GM18505 (cell line): Measurements from ENCODE around the gene GNG2.
A peak's percentile ranks its signal among the peaks of the same experiment; 100 is the strongest.

Source experiments
- ATAC-seq: cut with Tn5 transposase; IDR thresholded peaks from one replicate; pipeline ENCODE4 v1.9.1; 2021; ENCODE audit not compliant: unreplicated experiment
- POLR2A ChIP-seq: IDR thresholded peaks from 4 replicates; pipeline ENCODE4 v1.6.1; 2011; ENCODE audit warnings: borderline replicate concordance; ENCODE audit not compliant: insufficient read depth, insufficient read length; ENCODE audit errors: extremely low read depth

The GNG2 gene

GRCh38 chr14:51981218-51981854 lies 120.9 kb downstream of the GNG2 start:
- no peak for TF ChIP-seq POLR2A
- ATAC-seq, result no peak

DNA sequence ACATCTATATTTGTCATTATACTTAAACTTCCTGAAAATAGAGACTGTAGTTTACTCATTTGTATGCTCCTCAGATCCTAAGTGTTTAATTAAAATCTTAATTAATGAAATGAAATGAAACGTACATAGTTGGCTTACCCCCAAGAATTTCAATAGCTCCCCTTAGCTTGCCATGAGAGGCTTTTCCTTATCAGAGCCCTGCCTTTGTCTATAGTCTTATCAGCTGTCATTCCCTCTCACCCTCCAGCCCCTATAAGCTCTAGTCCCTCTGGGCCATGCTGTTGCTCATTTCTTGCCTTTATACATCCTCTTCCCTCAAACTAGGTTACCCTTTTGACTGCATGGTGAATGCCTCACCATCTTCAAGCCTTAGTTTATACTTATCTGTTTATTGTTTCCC lies 127.8 kb downstream of the GNG2 start:
- TF ChIP-seq POLR2A, result no peak
- ATAC-seq, result no peak

- peak; percentile 91 for TF ChIP-seq POLR2A
- peak; percentile 94 for ATAC-seq
Measured at GRCh38 chr14:51989293-51990234, 129.2 kb downstream of the GNG2 start, which contains the start of gene RTRAF. TSS of gene RTRAF (plus strand) at chr14:51989546. CDS start at chr14:51989640, 94 bp downstream.

GRCh38 chr14:51990488-51990887 lies 130.1 kb downstream of the GNG2 start:
- no peak for ATAC-seq
- TF ChIP-seq POLR2A, result no peak

GRCh38 chr14:51993285-51993920 lies 133.0 kb downstream of the GNG2 start:
- ATAC-seq, result no peak
- TF ChIP-seq POLR2A, result no peak

GRCh38 chr14:51996148-51996746 lies 135.8 kb downstream of the GNG2 start:
- no peak for TF ChIP-seq POLR2A
- no peak for ATAC-seq

DNA sequence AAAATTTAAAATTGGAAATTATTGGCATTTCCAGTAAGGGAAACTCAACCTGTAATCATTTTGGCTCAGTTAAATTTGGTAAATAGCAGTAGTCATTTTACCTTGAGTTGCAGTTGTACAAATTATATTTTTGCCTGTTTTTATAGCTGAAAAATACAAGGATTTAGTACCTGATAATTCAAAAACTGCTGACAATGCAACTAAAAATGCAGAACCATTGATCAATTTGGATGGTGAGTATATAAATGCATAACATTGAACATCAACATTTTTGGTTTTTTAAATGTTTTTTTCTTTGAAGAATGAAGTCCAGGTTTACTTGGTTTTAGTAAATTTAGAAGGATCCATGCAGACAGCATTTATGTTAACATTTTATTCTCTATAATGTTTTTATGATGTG lies 137.9 kb downstream of the GNG2 start:
- TF ChIP-seq POLR2A, result no peak
- no peak for ATAC-seq

- ATAC-seq, result no peak
- TF ChIP-seq POLR2A, result no peak
Measured at GRCh38 chr14:51999084-51999483, 138.7 kb downstream of the GNG2 start.

- ATAC-seq, result no peak
- TF ChIP-seq POLR2A, result no peak
Measured at GRCh38 chr14:52000019-52000582, 139.7 kb downstream of the GNG2 start.

DNA sequence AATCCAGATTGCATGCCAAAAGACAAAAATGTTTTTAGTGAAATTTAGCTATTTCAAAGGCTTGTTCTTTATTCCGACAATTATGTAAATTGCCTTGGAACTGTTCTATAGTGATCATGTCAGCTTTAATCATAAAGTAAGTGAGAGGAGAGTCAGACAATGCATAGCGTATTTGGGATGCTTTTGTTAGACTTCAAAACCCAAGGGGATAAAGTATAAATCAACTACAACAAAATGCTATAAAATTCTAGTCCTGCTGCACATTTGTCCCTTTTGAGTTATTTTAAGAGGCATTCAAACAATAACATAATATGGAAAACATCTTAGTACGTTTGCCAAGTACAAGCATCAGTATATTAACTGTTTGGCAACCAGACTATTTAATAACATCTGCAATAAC lies 140.3 kb downstream of the GNG2 start:
- no peak for TF ChIP-seq POLR2A
- no peak for ATAC-seq

DNA sequence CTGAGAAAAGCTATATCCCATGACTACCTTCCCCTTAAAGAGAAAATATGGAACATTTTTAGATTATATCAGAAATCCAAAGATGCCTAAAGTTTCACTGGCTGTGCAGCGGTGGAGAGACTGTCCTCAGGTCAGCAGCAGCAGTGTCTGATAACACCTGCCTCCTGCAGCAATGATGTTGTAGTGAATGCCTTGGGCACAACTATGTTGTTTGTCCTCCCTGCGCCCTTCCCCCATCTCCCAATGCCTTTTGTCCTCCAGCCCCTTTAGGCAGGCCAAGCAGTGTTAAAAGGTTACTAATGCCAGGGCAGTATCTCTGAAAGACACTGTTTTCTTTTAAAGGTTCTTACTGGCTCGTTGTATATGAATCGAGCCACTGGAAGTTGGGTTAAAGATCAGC lies 142.1 kb downstream of the GNG2 start:
- ATAC-seq, result no peak
- no peak for TF ChIP-seq POLR2A

DNA sequence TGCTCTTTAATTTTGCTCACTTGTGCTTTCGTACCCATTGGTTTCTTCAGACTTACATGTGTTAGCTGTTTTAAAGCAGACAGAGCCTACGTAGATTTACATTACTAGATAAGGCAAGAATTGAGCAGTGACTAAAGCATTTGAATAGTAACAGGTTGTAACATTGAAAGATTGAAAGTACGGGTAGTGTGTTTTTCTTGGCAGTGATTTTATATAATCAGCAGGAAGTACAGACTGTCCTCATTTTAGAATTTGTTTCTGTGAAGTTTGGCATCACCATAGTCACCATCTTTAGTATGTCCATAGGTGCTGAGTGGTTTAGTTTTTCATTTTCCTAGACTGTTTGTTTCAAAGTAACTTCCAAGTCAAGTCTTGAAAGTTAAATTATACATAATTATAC lies 142.9 kb downstream of the GNG2 start:
- no peak for ATAC-seq
- TF ChIP-seq POLR2A, result no peak

GRCh38 chr14:52005625-52006024 lies 145.2 kb downstream of the GNG2 start:
- ATAC-seq, result no peak
- TF ChIP-seq POLR2A, result no peak
